ENCODE results near the gene HGFAC. TPM values are rescaled to one million over a fixed set of nuclear protein-coding genes. Genes with fewer than 3 reads are reported as not detected.

Gene HGFAC
- total RNA-seq, 1 experiment from 2014 or later = 0.37 TPM

- Histone ChIP-seq H4K5ac (ENCODE audit: insufficient read length, low read depth, low read length) (no peak overlapping the region), H3K79me2 (ENCODE audit: insufficient read depth, low read length) (no peaks in the 10 kb centered on the region), H3K4ac (ENCODE audit: low read depth, low read length) (no peak overlapping the region), H3K27ac (ENCODE audit: insufficient read length, low read depth, low read length) (no peak overlapping the region), H4K91ac (ENCODE audit: insufficient read length, low read depth, low read length) (no peak overlapping the region), H2AK5ac (ENCODE audit: insufficient read length, low read length) (no peak overlapping the region), H3K27me3 (ENCODE audit: insufficient read depth, low read length) (no peaks in the 10 kb centered on the region), H3K9ac (ENCODE audit: extremely low read depth, insufficient read length, low read length) (no peak overlapping the region), H3K4me1 (ENCODE audit: insufficient read depth, low read length) (no peaks in the 10 kb centered on the region; the same call in 1 of the 2 replicates), H3K9me3 (ENCODE audit: control insufficient read depth, low read depth, low read length) (no peaks in the 10 kb centered on the region), H2BK12ac (ENCODE audit: insufficient read length, low read depth, low read length) (no peak overlapping the region), H2BK120ac (ENCODE audit: low read depth, low read length, poor library complexity, severe bottlenecking) (no peak overlapping the region), H2BK5ac (ENCODE audit: insufficient read length, low read length) (no peak overlapping the region), H2BK15ac (ENCODE audit: low read depth, low read length) (no peak overlapping the region), H2BK20ac (ENCODE audit: low read depth, low read length, poor library complexity, severe bottlenecking) (no peak overlapping the region), H4K20me1 (ENCODE audit: control insufficient read depth, insufficient read depth, insufficient read length) (no peaks in the 10 kb centered on the region), H2AFZ (ENCODE audit: low read length) (no peak overlapping the region), H3K23ac (ENCODE audit: insufficient read length, low read depth, low read length) (no peak overlapping the region), H3K79me1 (ENCODE audit: insufficient read depth, low read depth, low read length, poor library complexity, severe bottlenecking) (no peaks in the 10 kb centered on the region), H3K56ac (ENCODE audit: insufficient read length, low read depth, low read length) (no peak overlapping the region), H3K23me2 (ENCODE audit: insufficient read length, low read depth, low read length, poor library complexity, severe bottlenecking) (no peaks in the 10 kb centered on the region), H3T11ph (ENCODE audit: low read length) (no peak overlapping the region), H4K8ac (replicated peaks; ENCODE audit: insufficient read length, low read depth, low read length) (no peak overlapping the region), H3K18ac (ENCODE audit: insufficient read length, low read depth, low read length) (no peak overlapping the region), H3K14ac (ENCODE audit: insufficient read depth, low read length) (no peak overlapping the region), H3K4me2 (ENCODE audit: insufficient read depth, insufficient read length, low read length) (no peak overlapping the region)
- TF ChIP-seq CTCF (conservative IDR thresholded peaks at IDR 0.05) = no peak
- no CpG with 5 or more reads among the region's 8 CpGs for WGBS (ENCODE audit: extremely low coverage, insufficient read length, low lambda C conversion rate)
- peaks cover 7% of the 10 kb centered on the region in 2 experiments; a peak in 4 of 5 replicates for H3K9me3 Mint-ChIP-seq
- peaks cover 1% of the 10 kb centered on the region for H3K27me3 Mint-ChIP-seq (ENCODE audit: low read depth)
- H3K4me3 Mint-ChIP-seq = no peak overlapping the region
- H3K27ac Mint-ChIP-seq = peak overlapping the region in 1 of 3 experiments; percentile 28; a peak in 2 of 7 replicates
- H3K4me1 Mint-ChIP-seq = peaks cover 26 to 40% of the 10 kb centered on the region in 2 experiments
- peaks cover 0 to 7% (median 6%) of the 10 kb centered on the region in 3 experiments; a peak in 2 of 7 replicates for H3K36me3 Mint-ChIP-seq (ENCODE audit: insufficient read depth in 1 of 3, low read depth in 3 of 3)
- peak; percentile 12 for DNase-seq
These were observed 48.6 kb upstream of the HGFAC start for GRCh38 chr4:3393171-3393570.

Data from H9 (cell line).